Peyer's patch (tissue), 4 donors: Measurements from ENCODE around the gene HDAC8. TPM values are rescaled to one million over a fixed set of nuclear protein-coding genes. Genes with fewer than 3 reads are reported as not detected.

Source experiments
- DNase-seq, 3 donors: peaks; one replicate each; pipeline ENCODE4 v3.0.0-alpha.2; 2017 to 2019
- H3K27ac ChIP-seq, 4 donors: fragments of 200-600 bp; sonication (generic); one replicate each; pipeline ENCODE4 v1.5.1; 2016 to 2019
- H3K27me3 ChIP-seq, 2 donors: fragments of 200-600 bp; sonication (generic); one replicate each; pipeline ENCODE4 v1.5.1; 2019
- H3K36me3 ChIP-seq, 3 donors: fragments of 200-600 bp; sonication (generic); one replicate each; pipeline ENCODE4 v1.5.1; 2016 to 2019
- H3K4me1 ChIP-seq, 4 donors: fragments of 200-600 bp; sonication (generic); one replicate each; pipeline ENCODE4 v1.5.1; 2016 to 2019
- H3K4me3 ChIP-seq, 4 donors: fragments of 200-600 bp; sonication (generic); 1 replicate in 3 of 4; 2 replicates in 1 of 4; pipeline ENCODE4 v1.5.1; 2016 to 2019; ENCODE audit warnings: mild to moderate bottlenecking in 1 of 4
- H3K9me3 ChIP-seq, 4 donors: fragments of 200-600 bp; sonication (generic); one replicate each; pipeline ENCODE4 v1.5.1; 2016 to 2019; ENCODE audit warnings: mild to moderate bottlenecking in 1 of 4
- POLR2A ChIP-seq, 2 donors: fragments of 450-650 bp; IDR thresholded peaks; one replicate each; pipeline ENCODE4 v1.5.1; 2017; ENCODE audit warnings: antibody characterized with exemption in 2 of 2, mild to moderate bottlenecking in 2 of 2, moderate library complexity in 2 of 2
- total RNA-seq, 4 donors: library from RNA; depleted of rRNA; stranded (reverse); fragments of >200 nt; gene quantifications; one replicate each; pipeline ENCODE4 v1.1.0, GENCODE V29; 2016
- TF ChIP-seq, protein P1 (sequence below), 6 experiments: fragments of 450-650 bp in 4 of 6; fragments of 200-600 bp in 2 of 6; sonication (generic) in 1 of 6; IDR thresholded peaks; one replicate each; pipeline ENCODE4 v1.5.1; 2017 to 2019; ENCODE audit warnings: antibody characterized with exemption in 6 of 6, mild to moderate bottlenecking in 3 of 6, moderate library complexity in 1 of 6

The HDAC8 gene
- total RNA-seq, 4 donors from 2014 or later = 24.2 to 48.9 (median 46.0) TPM

DNA sequence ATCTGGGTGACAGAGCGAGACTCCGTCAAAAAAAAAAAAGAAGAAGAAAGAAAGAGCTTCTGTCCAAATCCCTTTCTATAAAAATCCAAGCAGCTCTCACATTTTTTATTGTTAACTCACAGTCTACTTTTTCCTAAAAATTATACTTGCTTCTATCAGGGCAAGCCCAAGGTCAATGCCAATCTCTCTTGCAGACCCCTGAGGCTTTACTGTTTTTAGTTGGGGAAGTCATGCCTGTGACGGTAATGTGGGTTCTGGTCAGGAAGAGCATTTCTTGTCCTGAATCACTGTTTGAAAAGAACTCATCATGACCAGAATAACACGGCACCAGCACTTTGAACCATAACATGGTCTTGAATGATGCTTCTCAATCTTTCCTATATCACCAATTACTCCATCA lies 212.3 kb downstream of the HDAC8 start:
- Histone ChIP-seq H3K27ac (no peak overlapping the region), H3K4me3 (no peak overlapping the region)

DNA sequence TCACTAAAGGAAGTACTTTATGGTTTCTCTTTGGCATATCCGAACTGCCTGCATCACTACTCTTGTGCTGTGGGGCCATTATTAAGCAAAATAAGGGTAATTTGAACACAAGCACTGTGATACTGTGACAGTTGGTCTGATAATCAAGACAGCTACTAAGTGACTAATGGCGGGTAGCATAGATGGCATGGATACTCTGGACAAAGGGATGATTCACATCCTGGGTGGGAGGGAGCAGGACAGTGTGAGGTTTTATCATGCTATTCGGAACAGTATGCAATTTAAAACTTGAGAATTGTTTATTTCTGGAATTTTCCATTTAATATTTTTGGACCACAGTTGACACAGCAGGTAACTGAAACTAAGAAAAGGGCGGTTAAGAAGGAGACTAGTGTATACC lies 214.3 kb downstream of the HDAC8 start:
- Histone ChIP-seq H3K9me3 (no peaks in the 10 kb centered on the region), H3K27me3 (no peaks in the 10 kb centered on the region), H3K27ac (no peak overlapping the region), H3K4me1 (no peaks in the 10 kb centered on the region), H3K36me3 (no peaks in the 10 kb centered on the region), H3K4me3 (no peak overlapping the region)
- no peak for DNase-seq
- TF ChIP-seq POLR2A (IDR thresholded peaks at IDR 0.05) = no peak
- TF ChIP-seq, protein P1, sequence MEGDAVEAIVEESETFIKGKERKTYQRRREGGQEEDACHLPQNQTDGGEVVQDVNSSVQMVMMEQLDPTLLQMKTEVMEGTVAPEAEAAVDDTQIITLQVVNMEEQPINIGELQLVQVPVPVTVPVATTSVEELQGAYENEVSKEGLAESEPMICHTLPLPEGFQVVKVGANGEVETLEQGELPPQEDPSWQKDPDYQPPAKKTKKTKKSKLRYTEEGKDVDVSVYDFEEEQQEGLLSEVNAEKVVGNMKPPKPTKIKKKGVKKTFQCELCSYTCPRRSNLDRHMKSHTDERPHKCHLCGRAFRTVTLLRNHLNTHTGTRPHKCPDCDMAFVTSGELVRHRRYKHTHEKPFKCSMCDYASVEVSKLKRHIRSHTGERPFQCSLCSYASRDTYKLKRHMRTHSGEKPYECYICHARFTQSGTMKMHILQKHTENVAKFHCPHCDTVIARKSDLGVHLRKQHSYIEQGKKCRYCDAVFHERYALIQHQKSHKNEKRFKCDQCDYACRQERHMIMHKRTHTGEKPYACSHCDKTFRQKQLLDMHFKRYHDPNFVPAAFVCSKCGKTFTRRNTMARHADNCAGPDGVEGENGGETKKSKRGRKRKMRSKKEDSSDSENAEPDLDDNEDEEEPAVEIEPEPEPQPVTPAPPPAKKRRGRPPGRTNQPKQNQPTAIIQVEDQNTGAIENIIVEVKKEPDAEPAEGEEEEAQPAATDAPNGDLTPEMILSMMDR (IDR thresholded peaks at IDR 0.05) = no peak

More for the DNA sequence above, 212.3 kb downstream of the HDAC8 start:
- H3K4me1 ChIP-seq = no peaks in the 10 kb centered on the region
- DNase-seq = no peak
- H3K9me3 ChIP-seq = no peaks in the 10 kb centered on the region
- no peaks in the 10 kb centered on the region for H3K36me3 ChIP-seq
- no peak for TF ChIP-seq POLR2A (IDR thresholded peaks at IDR 0.05)
- TF ChIP-seq, protein P1 (IDR thresholded peaks at IDR 0.05) = no peak
- H3K27me3 ChIP-seq = no peaks in the 10 kb centered on the region

DNA sequence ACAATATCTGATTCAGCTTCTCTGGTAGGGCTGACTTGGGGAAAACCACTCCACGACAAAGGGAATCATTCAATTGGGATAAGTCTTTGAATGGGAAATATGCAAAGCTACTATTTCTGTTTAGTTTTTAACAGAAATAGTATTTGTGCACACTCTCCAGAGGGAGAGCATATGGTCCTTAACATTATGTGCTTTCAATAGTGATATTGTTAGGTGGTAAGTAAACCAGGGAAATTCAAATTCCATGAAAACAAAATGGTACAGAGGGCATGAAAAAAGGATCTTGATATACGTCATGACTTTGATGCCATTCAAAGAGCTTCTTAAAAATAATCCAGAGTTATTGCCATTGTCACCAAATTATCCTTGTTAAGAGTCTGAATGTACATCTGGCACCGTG lies 219.9 kb downstream of the HDAC8 start:
- H3K27me3 ChIP-seq = no peaks in the 10 kb centered on the region
- no peaks in the 10 kb centered on the region for H3K36me3 ChIP-seq
- no peak overlapping the region for H3K4me3 ChIP-seq
- no peak for DNase-seq
- no peaks in the 10 kb centered on the region for H3K4me1 ChIP-seq
- no peaks in the 10 kb centered on the region for H3K9me3 ChIP-seq
- TF ChIP-seq, protein P1 (IDR thresholded peaks at IDR 0.05) = no peak
- TF ChIP-seq POLR2A (IDR thresholded peaks at IDR 0.05) = no peak
- H3K27ac ChIP-seq = no peak overlapping the region

DNA sequence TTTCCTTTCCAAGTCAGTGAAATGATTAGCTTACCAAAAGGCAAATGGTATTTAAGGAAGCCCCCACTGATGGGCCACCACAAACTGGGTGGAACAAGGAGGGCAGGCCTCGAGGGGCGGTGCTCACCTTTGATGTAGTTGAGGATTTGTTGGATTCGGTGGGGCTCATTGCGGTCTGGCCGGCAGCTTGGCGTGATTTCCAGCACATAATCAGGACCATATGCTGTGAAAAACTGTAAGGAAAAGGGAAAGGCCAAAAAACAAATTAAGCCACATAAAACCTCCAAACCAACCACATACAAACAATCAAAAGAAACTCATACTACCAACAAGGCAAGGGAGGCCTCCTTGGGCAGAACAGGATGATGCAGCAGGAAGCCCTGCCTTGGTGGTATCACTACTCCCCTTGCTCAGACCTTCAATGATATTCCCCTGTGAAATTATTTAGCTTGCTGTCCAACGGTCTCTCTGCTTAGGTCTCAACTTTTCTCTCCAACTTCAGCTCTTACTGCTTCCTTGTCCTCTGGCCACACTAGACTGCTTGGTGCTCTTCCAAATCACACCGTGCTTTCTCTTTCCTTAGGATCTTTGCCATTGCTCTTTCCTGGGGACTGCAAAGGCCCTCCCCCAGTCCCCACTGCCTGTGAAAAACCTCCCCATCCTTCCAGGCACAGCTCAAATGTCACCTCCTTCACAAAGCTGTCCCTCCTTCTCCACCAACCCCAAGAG lies 220.9 kb downstream of the HDAC8 start:
- DNase-seq = no peak
- Histone ChIP-seq H3K9me3 (no peaks in the 10 kb centered on the region), H3K27me3 (no peaks in the 10 kb centered on the region)

DNA sequence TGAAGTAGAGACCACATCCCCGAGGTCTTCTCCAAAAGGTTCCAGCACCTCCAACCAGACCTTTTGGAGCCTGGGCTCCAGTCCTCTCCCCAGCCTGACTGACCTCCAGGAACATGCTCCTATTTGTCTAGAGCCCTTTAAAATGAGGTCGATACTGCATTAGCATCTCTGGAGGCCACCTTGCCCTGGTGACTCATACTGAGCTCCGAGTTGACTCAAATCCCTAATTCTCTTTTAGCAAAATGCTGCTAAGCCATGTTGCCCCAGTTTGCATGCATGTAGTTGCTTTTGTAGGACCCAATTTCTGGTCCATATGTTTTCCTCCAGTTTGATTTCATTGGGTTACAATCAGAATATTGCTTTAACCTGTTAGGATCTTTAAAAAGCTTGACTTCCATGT lies 223.5 kb downstream of the HDAC8 start:
- no peak for DNase-seq
- H3K27me3 ChIP-seq = no peaks in the 10 kb centered on the region
- H3K27ac ChIP-seq = no peak overlapping the region
- H3K9me3 ChIP-seq = no peaks in the 10 kb centered on the region
- H3K4me1 ChIP-seq = no peaks in the 10 kb centered on the region
- TF ChIP-seq POLR2A (IDR thresholded peaks at IDR 0.05) = no peak
- TF ChIP-seq, protein P1 (IDR thresholded peaks at IDR 0.05) = no peak
- H3K4me3 ChIP-seq = no peak overlapping the region
- no peaks in the 10 kb centered on the region for H3K36me3 ChIP-seq

More for the DNA sequence above, 220.9 kb downstream of the HDAC8 start:
- no peak overlapping the region for H3K4me3 ChIP-seq
- H3K36me3 ChIP-seq = no peaks in the 10 kb centered on the region
- no peak overlapping the region for H3K27ac ChIP-seq
- TF ChIP-seq, protein P1 (IDR thresholded peaks at IDR 0.05) = no peak
- TF ChIP-seq POLR2A (IDR thresholded peaks at IDR 0.05) = no peak
- H3K4me1 ChIP-seq = no peaks in the 10 kb centered on the region
